H1 (cell line): ENCODE results near the gene RAB31. TPM values are rescaled to one million over a fixed set of nuclear protein-coding genes. Genes with fewer than 3 reads are reported as not detected.

Source experiments
- CTCF ChIA-PET: fragments of 300-600 bp; sonication (Branson Sonifier 250); formaldehyde crosslinking; loops from one replicate; lab custom pipeline; 2021; ENCODE audit not compliant: partially characterized antibody; lab: Charles Lee
- POLR2A ChIA-PET: fragments of 300-600 bp; sonication (Branson Sonifier 250); formaldehyde crosslinking; loops from one replicate; lab custom pipeline; 2021; ENCODE audit warnings: inconsistent platforms; ENCODE audit not compliant: partially characterized antibody; lab: Charles Lee
- DNase-seq, 2 experiments: peaks; one replicate each; pipeline versions ENCODE4 v3.0.0 to v3.0.0-alpha.2; 2010 to 2022; ENCODE audit warnings: low spot score in 2 of 2, low read depth in 1 of 2, mixed read lengths in 1 of 2
- FAIRE-seq: peaks from 2 replicates; lab custom pipeline; 2011; peaks lifted over from hg19 to GRCh38; lab: Jason Lieb, UNC
- H2AFZ ChIP-seq: 2 replicates; pipeline ENCODE4 v1.8.1; 2012; ENCODE audit warnings: low read length, inconsistent platforms
- H2AK5ac ChIP-seq: 2 replicates; pipeline ENCODE4 v1.6.1; 2013; ENCODE audit warnings: low read depth, low read length
- H2BK120ac ChIP-seq: replicated peaks from 2 replicates; pipeline ENCODE3; 2013; ENCODE audit warnings: low read depth, low read length, inconsistent platforms
- H2BK12ac ChIP-seq: 2 replicates; pipeline ENCODE4 v1.6.1; 2013; ENCODE audit warnings: low read depth, low read length
- H2BK15ac ChIP-seq: 2 replicates; pipeline ENCODE4 v1.6.1; 2013; ENCODE audit warnings: low read length
- H2BK20ac ChIP-seq: 2 replicates; pipeline ENCODE4 v1.6.1; 2013; ENCODE audit warnings: low read length
- H2BK5ac ChIP-seq: 2 replicates; pipeline ENCODE4 v1.6.1; 2013; ENCODE audit warnings: low read depth, low read length
- H3K14ac ChIP-seq: 2 replicates; pipeline ENCODE4 v1.6.1; 2013; ENCODE audit warnings: inconsistent platforms; ENCODE audit not compliant: insufficient read length
- H3K18ac ChIP-seq: 2 replicates; pipeline ENCODE4 v1.6.1; 2013; ENCODE audit warnings: low read length; ENCODE audit errors: extremely low read depth
- H3K23ac ChIP-seq: 2 replicates; pipeline ENCODE4 v1.6.1; 2013; ENCODE audit warnings: inconsistent platforms; ENCODE audit not compliant: insufficient read length
- H3K23me2 ChIP-seq: 2 replicates; pipeline ENCODE4 v1.6.1; 2013; ENCODE audit warnings: low read depth, low read length
- H3K27ac ChIP-seq: 2 replicates; pipeline ENCODE4 v1.6.1; 2011; ENCODE audit warnings: low read depth, low read length, inconsistent platforms
- H3K27me3 ChIP-seq, 4 experiments: replicated peaks in 1 of 4; 1 replicate in 1 of 4; 2 replicates in 3 of 4; pipeline versions ENCODE4 v1.6.1 to v1.8.1; 2011 to 2013; ENCODE audit warnings: low read length in 3 of 4, mild to moderate bottlenecking in 3 of 4, inconsistent platforms in 2 of 4, mixed read lengths in 2 of 4, moderate library complexity in 1 of 4; ENCODE audit not compliant: control insufficient read depth in 3 of 4, insufficient read depth in 3 of 4; ENCODE audit errors: extremely low read depth in 1 of 4
- H3K36me3 ChIP-seq, 4 experiments: 2 replicates each; pipeline versions ENCODE4 v1.6.1 to v1.8.1; 2011 to 2013; ENCODE audit warnings: mild to moderate bottlenecking in 4 of 4, low read length in 3 of 4, moderate library complexity in 2 of 4, control low read depth in 1 of 4, inconsistent platforms in 1 of 4; ENCODE audit not compliant: insufficient read depth in 4 of 4, control insufficient read depth in 2 of 4
- H3K4ac ChIP-seq: replicated peaks from 2 replicates; pipeline ENCODE3; 2013; ENCODE audit warnings: low read length, low read depth, mixed read lengths, inconsistent platforms; ENCODE audit not compliant: insufficient read length
- H3K4me1 ChIP-seq, 4 experiments: replicated peaks in 1 of 4; 1 replicate in 1 of 4; 2 replicates in 3 of 4; pipeline versions ENCODE4 v1.6.1 to v1.8.1; 2011 to 2013; ENCODE audit warnings: low read length in 3 of 4, inconsistent platforms in 2 of 4, mixed read lengths in 1 of 4; ENCODE audit not compliant: insufficient read depth in 4 of 4, control insufficient read depth in 3 of 4
- H3K4me2 ChIP-seq, 2 experiments: 2 replicates each; pipeline versions ENCODE4 v1.6.1 to v1.8.1; 2011 to 2013; ENCODE audit warnings: low read depth in 2 of 2, low read length in 2 of 2, control low read depth in 1 of 2, inconsistent platforms in 1 of 2, mild to moderate bottlenecking in 1 of 2; ENCODE audit not compliant: insufficient read depth in 1 of 2
- H3K4me3 ChIP-seq, 4 experiments: fragments of 200-600, 300-600 bp in 1 of 4; sonication (generic), shearing (Covaris generic), sonication (Bioruptor Twin) in 1 of 4; 2 replicates each; pipeline versions ENCODE4 v1.5.1 to v1.8.1; 2011 to 2016; ENCODE audit warnings: low read length in 4 of 4, low read depth in 3 of 4, control low read depth in 2 of 4, inconsistent platforms in 2 of 4, mild to moderate bottlenecking in 2 of 4, mixed read lengths in 1 of 4, moderate library complexity in 1 of 4; ENCODE audit not compliant: insufficient read depth in 2 of 4; ENCODE audit errors: extremely low read depth in 1 of 4
- H3K56ac ChIP-seq: replicated peaks from 2 replicates; pipeline ENCODE3; 2013; ENCODE audit warnings: low read depth, mild to moderate bottlenecking, mixed read lengths, low read length, inconsistent platforms; ENCODE audit not compliant: insufficient read length
- H3K79me1 ChIP-seq: 2 replicates; pipeline ENCODE4 v1.6.1; 2013; ENCODE audit warnings: low read depth, low read length, control low read depth
- H3K79me2 ChIP-seq, 2 experiments: 2 replicates each; pipeline versions ENCODE4 v1.6.1 to v1.8.1; 2012 to 2013; ENCODE audit warnings: low read length in 2 of 2, mild to moderate bottlenecking in 2 of 2, inconsistent platforms in 1 of 2; ENCODE audit not compliant: insufficient read depth in 2 of 2, control insufficient read depth in 1 of 2
- H3K9ac ChIP-seq, 4 experiments: replicated peaks in 1 of 4; 1 replicate in 1 of 4; 2 replicates in 3 of 4; pipeline versions ENCODE4 v1.6.1 to v1.8.1; 2011 to 2013; ENCODE audit warnings: low read depth in 3 of 4, low read length in 3 of 4, control low read depth in 2 of 4, mild to moderate bottlenecking in 2 of 4, moderate library complexity in 2 of 4, inconsistent platforms in 1 of 4; ENCODE audit errors: extremely low read depth in 1 of 4
- H3K9me3 ChIP-seq, 2 experiments: 2 replicates each; pipeline versions ENCODE4 v1.6.1 to v1.8.1; 2012 to 2013; ENCODE audit warnings: mild to moderate bottlenecking in 2 of 2, moderate library complexity in 2 of 2, control low read depth in 1 of 2, inconsistent platforms in 1 of 2, low read depth in 1 of 2, low read length in 1 of 2, mixed read lengths in 1 of 2; ENCODE audit not compliant: insufficient read depth in 2 of 2
- H4K20me1 ChIP-seq, 2 experiments: replicated peaks in 1 of 2; 2 replicates each; pipeline versions ENCODE3 to v1.8.1; 2011 to 2013; ENCODE audit warnings: inconsistent platforms in 2 of 2, low read length in 2 of 2, mild to moderate bottlenecking in 1 of 2; ENCODE audit not compliant: insufficient read depth in 2 of 2, control insufficient read depth in 1 of 2
- H4K5ac ChIP-seq: 2 replicates; pipeline ENCODE4 v1.6.1; 2013; ENCODE audit warnings: low read length, low read depth, mixed read lengths, inconsistent platforms; ENCODE audit not compliant: insufficient read length
- H4K8ac ChIP-seq: 2 replicates; pipeline ENCODE4 v1.8.0; 2013; ENCODE audit warnings: mild to moderate bottlenecking, moderate library complexity, low read length, inconsistent platforms; ENCODE audit not compliant: insufficient read depth; ENCODE audit errors: extremely low read depth
- H4K91ac ChIP-seq: replicated peaks from 2 replicates; pipeline ENCODE3; 2013; ENCODE audit warnings: low read length, mixed read lengths, inconsistent platforms; ENCODE audit not compliant: insufficient read length
- BCL11A ChIP-seq, 2 experiments: IDR thresholded peaks; one replicate each; pipeline ENCODE4 v1.6.1; 2011; ENCODE audit warnings: low read depth in 2 of 2, low read length in 2 of 2, mild to moderate bottlenecking in 2 of 2
- CHD2 ChIP-seq: IDR thresholded peaks from 2 replicates; pipeline ENCODE4 v1.6.1; 2012; ENCODE audit warnings: low read length, improper control_type of control experiment
- CREB1 ChIP-seq: IDR thresholded peaks from 2 replicates; pipeline ENCODE4 v1.6.1; 2012; ENCODE audit warnings: inconsistent platforms
- EZH2 ChIP-seq: fragments of 200-600 bp; sonication (generic); IDR thresholded peaks from 2 replicates; pipeline ENCODE4 v1.7.1; 2012; ENCODE audit warnings: low read depth, mild to moderate bottlenecking, moderate library complexity, low read length, inconsistent platforms; ENCODE audit not compliant: severe bottlenecking
- JUN ChIP-seq: IDR thresholded peaks from 2 replicates; pipeline ENCODE4 v1.6.1; 2011; ENCODE audit warnings: low read depth, mild to moderate bottlenecking, improper control_type of control experiment, low read length
- JUND ChIP-seq: IDR thresholded peaks from 2 replicates; pipeline ENCODE4 v1.6.1; 2011; ENCODE audit warnings: mild to moderate bottlenecking, improper control_type of control experiment, low read length
- RAD21 ChIP-seq, 2 experiments: IDR thresholded peaks in 1 of 2; conservative IDR thresholded peaks in 1 of 2; 2 replicates each; pipeline ENCODE4 v1.6.1; 2011; ENCODE audit warnings: low read depth in 2 of 2, low read length in 2 of 2, improper control_type of control experiment in 1 of 2, inconsistent platforms in 1 of 2, mild to moderate bottlenecking in 1 of 2, moderate library complexity in 1 of 2
- RXRA ChIP-seq: IDR thresholded peaks from 2 replicates; pipeline ENCODE4 v1.6.1; 2011; ENCODE audit warnings: low read depth, mild to moderate bottlenecking, low read length, moderate library complexity; ENCODE audit not compliant: insufficient read depth
- SIX5 ChIP-seq: IDR thresholded peaks from 2 replicates; pipeline ENCODE4 v1.6.1; 2011; ENCODE audit warnings: mild to moderate bottlenecking, low read depth, low read length
- SRF ChIP-seq: IDR thresholded peaks from 2 replicates; pipeline ENCODE4 v1.6.1; 2011; ENCODE audit warnings: mild to moderate bottlenecking, low read depth, low read length, moderate library complexity
- SUZ12 ChIP-seq: fragments of 200-600 bp; sonication (generic); IDR thresholded peaks from 2 replicates; pipeline ENCODE4 v1.6.1; 2012; ENCODE audit warnings: mild to moderate bottlenecking, inconsistent platforms, low read length, moderate library complexity, mixed read lengths
- TAF7 ChIP-seq: optimal IDR thresholded peaks from 2 replicates; pipeline ENCODE3; 2011; ENCODE audit warnings: low read depth, mild to moderate bottlenecking, inconsistent platforms, low read length, moderate library complexity, borderline replicate concordance
- WGBS, 2 experiments: shearing (Covaris generic) in 1 of 2; methylation state at CpG; one replicate each; pipeline versions ENCODE4 v1.1.6 to v1.1.7; 2013 to 2015; ENCODE audit warnings: low lambda C conversion rate in 2 of 2, mixed read lengths in 2 of 2, inconsistent platforms in 1 of 2, low coverage in 1 of 2, missing lambda C conversion rate in 1 of 2; ENCODE audit not compliant: insufficient replicate concordance in 2 of 2, insufficient coverage in 1 of 2, insufficient read length in 1 of 2; ENCODE audit errors: extremely low coverage in 1 of 2, missing lambda C conversion rate in 1 of 2; 5-methylcytosine and 5-hydroxymethylcytosine counted together
- polyA plus RNA-seq, 7 experiments: library from polyadenylated mRNA; depleted of rRNA in 3 of 7; stranded (reverse) in 5 of 7; unstranded in 2 of 7; fragments of >200 nt in 5 of 7; fragments of 200-250 nt in 2 of 7; gene quantifications; 1 replicate in 5 of 7; 2 replicates in 1 of 7; 4 replicates in 1 of 7; pipeline versions ENCODE4 v1.2.1 to v1.2.3, GENCODE V29; 2011 to 2013; ENCODE audit warnings: missing spikeins in 2 of 7, mixed read lengths in 2 of 7
- total RNA-seq: library from RNA; stranded (reverse); fragmentation: NEBNext Ultra II Directional; extraction: Animal tissue kit (Norgen Biotek cat#: 25700); gene quantifications from 2 replicates; pipeline ENCODE4 v1.2.1, GENCODE V29; 2021
- TF ChIP-seq, protein P1 (sequence below): IDR thresholded peaks from 2 replicates; pipeline ENCODE4 v1.6.1; 2012; ENCODE audit warnings: inconsistent platforms
- TF ChIP-seq, protein P2 (sequence below): IDR thresholded peaks from 2 replicates; pipeline ENCODE4 v1.6.1; 2012; ENCODE audit warnings: inconsistent platforms

RAB31 gene
- total and polyA plus RNA-seq, 2 of the 8 experiments (the other 6 are each of a cell fraction or from before 2014, with no cell fraction given) = 15.2 to 40.9 TPM

DNA sequence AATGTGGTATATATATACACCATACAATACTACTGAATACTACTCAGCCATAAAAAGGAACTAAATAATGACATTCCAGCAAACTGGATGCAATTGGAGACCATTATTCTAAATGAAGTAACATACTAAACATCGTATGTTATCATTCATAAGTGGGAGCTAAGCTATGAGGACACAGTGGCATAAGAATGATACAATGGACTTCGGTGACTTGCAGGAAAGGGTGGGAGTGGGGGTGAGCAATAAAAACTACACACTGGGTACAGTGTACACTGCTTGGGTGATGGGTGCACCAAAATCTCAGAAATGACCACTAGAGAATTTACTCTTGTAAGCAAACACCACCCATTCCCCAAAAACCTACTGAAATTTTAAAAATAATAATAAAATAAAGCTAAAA lies 87.9 kb downstream of the RAB31 start:
- no peak overlapping the region for H3K4me2 ChIP-seq
- H3K23ac ChIP-seq = no peak overlapping the region
- no peak overlapping the region for H3K27ac ChIP-seq
- H3K36me3 ChIP-seq = no peaks in the 10 kb centered on the region
- no peak overlapping the region for H3K14ac ChIP-seq
- 93% methylated on average over 2 of the region's 2 CpGs; no CpG with 5 or more reads in 1 of the 2 experiments for WGBS, 2 experiments
- no peak overlapping the region for H2BK20ac ChIP-seq
- no peak overlapping the region for H3K18ac ChIP-seq
- no peaks in the 10 kb centered on the region for H3K4me1 ChIP-seq
- H2BK15ac ChIP-seq = no peak overlapping the region
- no peaks in the 10 kb centered on the region for H3K23me2 ChIP-seq
- no peak overlapping the region for H3K4me3 ChIP-seq
- H2BK120ac ChIP-seq = no peak overlapping the region
- H4K5ac ChIP-seq = no peak overlapping the region
- no peak overlapping the region for H2BK12ac ChIP-seq
- no peak overlapping the region for H3K56ac ChIP-seq
- no peaks in the 10 kb centered on the region for H3K27me3 ChIP-seq
- no peaks in the 10 kb centered on the region; a peak in 1 of 4 replicates for H3K9me3 ChIP-seq
- H4K20me1 ChIP-seq = no peaks in the 10 kb centered on the region
- no peak overlapping the region for H3K9ac ChIP-seq
- ChIA-PET POLR2A (interaction anchor here (0.7 kb wide), 1 partner anchor 9 kb away, joined by 3 read pairs; no protein-coding TSS in a partner anchor), CTCF (interaction anchor here (1.2 to 1.9 kb wide), 2 partner anchors 15 to 25 kb away, joined by 3 to 5 read pairs; no protein-coding TSS in a partner anchor)
- no peak overlapping the region for H4K91ac ChIP-seq
- H3K79me1 ChIP-seq = no peaks in the 10 kb centered on the region
- no peak for DNase-seq
- H4K8ac ChIP-seq = no peak overlapping the region
- FAIRE-seq = no peak
- H2BK5ac ChIP-seq = no peak overlapping the region
- no peak overlapping the region for H2AK5ac ChIP-seq
- no peaks in the 10 kb centered on the region for H3K79me2 ChIP-seq
- no peak overlapping the region for H2AFZ ChIP-seq
- no peak overlapping the region for H3K4ac ChIP-seq
- TF ChIP-seq CREB1 (no peak), TAF7 (no peak), SRF (no peak), RXRA (no peak), RAD21 (IDR thresholded peaks at IDR 0.05 in 1 of 2, conservative IDR thresholded peaks at IDR 0.05 in 1 of 2; ENCODE audit: low read depth in 2 of 2, low read length in 2 of 2) (no peak), CHD2 (no peak), JUN (no peak), EZH2 (no peak), SUZ12 (no peak), JUND (no peak), SIX5 (no peak), BCL11A (IDR thresholded peaks at IDR 0.05; ENCODE audit: low read depth in 2 of 2, low read length in 2 of 2) (no peak)
- TF ChIP-seq, protein P1, sequence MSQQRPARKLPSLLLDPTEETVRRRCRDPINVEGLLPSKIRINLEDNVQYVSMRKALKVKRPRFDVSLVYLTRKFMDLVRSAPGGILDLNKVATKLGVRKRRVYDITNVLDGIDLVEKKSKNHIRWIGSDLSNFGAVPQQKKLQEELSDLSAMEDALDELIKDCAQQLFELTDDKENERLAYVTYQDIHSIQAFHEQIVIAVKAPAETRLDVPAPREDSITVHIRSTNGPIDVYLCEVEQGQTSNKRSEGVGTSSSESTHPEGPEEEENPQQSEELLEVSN = no peak
- TF ChIP-seq, protein P2, sequence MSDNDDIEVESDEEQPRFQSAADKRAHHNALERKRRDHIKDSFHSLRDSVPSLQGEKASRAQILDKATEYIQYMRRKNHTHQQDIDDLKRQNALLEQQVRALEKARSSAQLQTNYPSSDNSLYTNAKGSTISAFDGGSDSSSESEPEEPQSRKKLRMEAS = no peak
